Body of pancreas (tissue), 4 donors: ENCODE measurements around the gene LIN28A. TPM values are rescaled to one million over a fixed set of nuclear protein-coding genes. Genes with fewer than 3 reads are reported as not detected.
A peak's percentile ranks its signal among the peaks of the same experiment; 100 is the strongest.

Source experiments
- ATAC-seq: fragments of 150-250 bp; one replicate; pipeline ENCODE4 v1.9.1; 2016
- DNase-seq, 4 donors: peaks; one replicate each; pipeline ENCODE4 v3.0.0-alpha.2; 2019
- H3K27ac ChIP-seq, 4 donors: fragments of 200-600 bp; sonication (generic); 1 replicate in 3 of 4; 2 replicates in 1 of 4; pipeline versions ENCODE4 v1.5.1 to v1.6.1; 2016 to 2019; ENCODE audit warnings: mild to moderate bottlenecking in 1 of 4, mixed read lengths in 1 of 4, moderate library complexity in 1 of 4
- H3K27me3 ChIP-seq, 2 donors: fragments of 200-600 bp; sonication (generic); one replicate each; pipeline ENCODE4 v1.6.0; 2016; ENCODE audit warnings: mild to moderate bottlenecking in 1 of 2
- H3K36me3 ChIP-seq, 2 donors: fragments of 200-600 bp; sonication (generic); replicated peaks in 1 of 2; 2 replicates each; pipeline ENCODE4 v1.5.1; 2016; ENCODE audit warnings: low read depth in 2 of 2; ENCODE audit not compliant: insufficient read depth in 1 of 2
- H3K4me1 ChIP-seq: fragments of 200-600 bp; sonication (generic); one replicate; pipeline ENCODE4 v1.6.0; 2016
- H3K4me3 ChIP-seq, 2 donors: fragments of 200-600 bp; sonication (generic); 1 replicate in 1 of 2; 2 replicates in 1 of 2; pipeline ENCODE4 v1.5.1; 2016 to 2019
- H3K9me3 ChIP-seq, 3 donors: fragments of 200-600 bp; sonication (generic); 1 replicate in 2 of 3; 2 replicates in 1 of 3; pipeline ENCODE4 v1.5.1; 2016
- CTCF ChIP-seq, 7 experiments: fragments of 450-650 bp in 4 of 7; fragments of 200-600 bp in 3 of 7; sonication (generic) in 3 of 7; IDR thresholded peaks; one replicate each; pipeline ENCODE4 v1.5.1; 2016 to 2019; ENCODE audit warnings: antibody characterized with exemption in 7 of 7
- POLR2A ChIP-seq, 3 donors: fragments of 450-650 bp; IDR thresholded peaks; one replicate each; pipeline ENCODE4 v1.6.1; 2016; ENCODE audit warnings: antibody characterized with exemption in 3 of 3, mild to moderate bottlenecking in 2 of 3
- WGBS, 2 donors: methylation state at CpG; one replicate each; pipeline ENCODE4 v1.1.5; 2017; 5-methylcytosine and 5-hydroxymethylcytosine counted together
- intact Hi-C: fragments of 100-400 bp; cut with DNase I; formaldehyde crosslinking; loops from one replicate; pipeline ENCODE4 v1.15.1; 2023
- total RNA-seq, 2 donors: library from RNA; depleted of rRNA; stranded (reverse); fragments of >200 nt; gene quantifications; one replicate each; pipeline ENCODE4 v1.1.0, GENCODE V29; 2016

Gene LIN28A
- total RNA-seq, 2 donors from 2014 or later, result not detected

- TF ChIP-seq CTCF (IDR thresholded peaks at IDR 0.05) (no peak), POLR2A (IDR thresholded peaks at IDR 0.05) (no peak)
- no peak overlapping the region for H3K27ac ChIP-seq
- no peak for ATAC-seq
- H3K4me3 ChIP-seq, result no peak overlapping the region
- H3K9me3 ChIP-seq, result no peaks in the 10 kb centered on the region
- H3K4me1 ChIP-seq, result no peaks in the 10 kb centered on the region
- 48 to 63% methylated on average over 2 of the region's 2 CpGs for WGBS, 2 donors
- H3K27me3 ChIP-seq, result peaks cover 0 to 5% of the 10 kb centered on the region in 2 donors
- intact Hi-C loops, result loop anchor here (10.0 kb wide), 1 partner anchor 130 kb away; no protein-coding TSS in a partner anchor
- DNase-seq, result no peak
- H3K36me3 ChIP-seq, result no peaks in the 10 kb centered on the region
Measured at GRCh38 chr1:26404641-26405040, 6.0 kb upstream of the LIN28A start.

DNA sequence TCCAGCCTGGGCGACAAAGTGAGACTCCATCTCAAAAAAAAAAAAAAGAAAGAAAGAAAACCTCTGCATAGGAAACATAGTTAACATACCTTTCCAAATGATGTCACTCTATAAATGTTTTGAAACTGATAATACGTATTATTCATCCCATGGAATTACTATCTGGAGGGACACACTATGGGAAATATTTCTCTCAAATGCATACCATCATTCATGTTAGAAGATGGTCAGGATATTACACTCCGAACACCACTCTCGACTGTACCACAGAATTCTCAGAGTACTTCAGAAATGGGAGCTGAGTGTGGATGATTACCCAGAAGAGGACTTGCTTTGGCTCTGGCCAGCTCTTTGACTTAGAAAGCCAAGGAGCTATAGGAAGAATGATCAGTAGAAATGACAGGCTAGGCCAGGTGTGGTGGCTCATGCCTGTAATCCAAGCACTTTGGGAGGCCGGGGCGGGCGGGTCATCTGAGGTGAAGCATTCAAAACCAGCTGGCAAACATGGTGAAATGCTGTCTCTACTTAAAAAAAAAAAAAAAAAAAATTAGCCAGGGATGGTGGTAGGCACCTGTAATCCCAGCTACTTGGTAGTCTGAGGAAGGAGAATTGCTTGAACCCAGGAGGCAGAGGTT is 5.2 kb upstream of the LIN28A start:
- no peak overlapping the region for H3K27ac ChIP-seq
- H3K9me3 ChIP-seq, result no peaks in the 10 kb centered on the region
- ATAC-seq, result no peak
- H3K27me3 ChIP-seq, result peaks cover 0 to 7% of the 10 kb centered on the region in 2 donors
- H3K36me3 ChIP-seq, result no peaks in the 10 kb centered on the region
- TF ChIP-seq CTCF (IDR thresholded peaks at IDR 0.05) (no peak), POLR2A (IDR thresholded peaks at IDR 0.05) (no peak)
- H3K4me3 ChIP-seq, result no peak overlapping the region
- no peak for DNase-seq
- intact Hi-C loops, result loop anchor here (10.0 kb wide), 1 partner anchor 131 kb away; no protein-coding TSS in a partner anchor
- H3K4me1 ChIP-seq, result no peaks in the 10 kb centered on the region
- whole genome bisulfite sequencing, 2 donors, result 56 to 68% methylated on average over 7 of the region's 7 CpGs

- Histone ChIP-seq H3K4me1 (no peaks in the 10 kb centered on the region), H3K27ac (no peak overlapping the region), H3K36me3 (no peaks in the 10 kb centered on the region), H3K4me3 (no peak overlapping the region), H3K9me3 (no peaks in the 10 kb centered on the region), H3K27me3 (peaks cover 0 to 29% of the 10 kb centered on the region in 2 donors)
- intact Hi-C loops, result loop anchor here (10.0 kb wide), 1 partner anchor 134 kb away; no protein-coding TSS in a partner anchor
- TF ChIP-seq CTCF (IDR thresholded peaks at IDR 0.05) (no peak), POLR2A (IDR thresholded peaks at IDR 0.05) (no peak)
- 3 to 8% methylated on average over 11 to 12 of the region's 12 CpGs for WGBS, 2 donors
- peak; percentile 84 for ATAC-seq
- peak; percentile 70 to 79 (median 73) for DNase-seq
Measured at GRCh38 chr1:26408604-26409003, 2.0 kb upstream of the LIN28A start.

- peaks cover 0 to 29% of the 10 kb centered on the region in 2 donors for H3K27me3 ChIP-seq
Measured at GRCh38 chr1:26409191-26409807, 1.3 kb upstream of the LIN28A start.

More at GRCh38 chr1:26409191-26409807, 1.3 kb upstream of the LIN28A start:
- DNase-seq (no peak), ATAC-seq (no peak)
- Histone ChIP-seq H3K4me1 (no peaks in the 10 kb centered on the region), H3K36me3 (no peaks in the 10 kb centered on the region), H3K9me3 (no peaks in the 10 kb centered on the region), H3K27ac (no peak overlapping the region), H3K4me3 (no peak overlapping the region)
- intact Hi-C loops, result loop anchor here (10.0 kb wide), 1 partner anchor 134 kb away; no protein-coding TSS in a partner anchor
- TF ChIP-seq POLR2A (IDR thresholded peaks at IDR 0.05), result no peak
- no peak for TF ChIP-seq CTCF (IDR thresholded peaks at IDR 0.05)
- WGBS, 2 donors, result 0 to 5% methylated on average over 9 to 16 of the region's 16 CpGs
